H9 (cell line): ENCODE results near the gene APCS. TPM values are rescaled to one million over a fixed set of nuclear protein-coding genes. Genes with fewer than 3 reads are reported as not detected.

Experiments used
- DNase-seq: peaks from one replicate; pipeline ENCODE4 v3.0.0-alpha.2; 2017
- H2AFZ ChIP-seq: one replicate; pipeline ENCODE4 v1.6.1; 2013; ENCODE audit warnings: mild to moderate bottlenecking, low read length, control low read depth, moderate library complexity
- H2AK5ac ChIP-seq: 2 replicates; pipeline ENCODE4 v1.6.1; 2013; ENCODE audit warnings: low read length, control low read depth, mixed read lengths; ENCODE audit not compliant: insufficient read length
- H2BK120ac ChIP-seq: one replicate; pipeline ENCODE4 v1.6.1; 2013; ENCODE audit warnings: low read depth, mild to moderate bottlenecking, low read length, control low read depth, inconsistent platforms; ENCODE audit not compliant: poor library complexity, severe bottlenecking
- H2BK12ac ChIP-seq: 2 replicates; pipeline ENCODE4 v1.6.1; 2013; ENCODE audit warnings: low read length, control low read depth, mixed read lengths, low read depth; ENCODE audit not compliant: insufficient read length
- H2BK15ac ChIP-seq: 2 replicates; pipeline ENCODE4 v1.6.1; 2013; ENCODE audit warnings: low read depth, low read length, control low read depth
- H2BK20ac ChIP-seq: one replicate; pipeline ENCODE4 v1.6.1; 2013; ENCODE audit warnings: low read depth, mild to moderate bottlenecking, low read length, control low read depth, inconsistent platforms; ENCODE audit not compliant: poor library complexity, severe bottlenecking
- H2BK5ac ChIP-seq: 2 replicates; pipeline ENCODE4 v1.6.1; 2013; ENCODE audit warnings: low read length, control low read depth, mixed read lengths; ENCODE audit not compliant: insufficient read length
- H3K14ac ChIP-seq: 2 replicates; pipeline ENCODE4 v1.6.1; 2013; ENCODE audit warnings: low read length, control low read depth; ENCODE audit not compliant: insufficient read depth
- H3K18ac ChIP-seq: 2 replicates; pipeline ENCODE4 v1.6.1; 2013; ENCODE audit warnings: low read depth, mild to moderate bottlenecking, mixed read lengths, low read length, control low read depth; ENCODE audit not compliant: insufficient read length
- H3K23ac ChIP-seq: 2 replicates; pipeline ENCODE4 v1.6.1; 2013; ENCODE audit warnings: low read length, control low read depth, mixed read lengths, low read depth; ENCODE audit not compliant: insufficient read length
- H3K23me2 ChIP-seq: 2 replicates; pipeline ENCODE4 v1.6.1; 2013; ENCODE audit warnings: low read depth, mild to moderate bottlenecking, mixed read lengths, low read length, control low read depth; ENCODE audit not compliant: insufficient read length, poor library complexity, severe bottlenecking
- H3K27ac ChIP-seq: 2 replicates; pipeline ENCODE4 v1.5.1; 2013; ENCODE audit warnings: low read length, control low read depth, mixed read lengths, low read depth; ENCODE audit not compliant: insufficient read length
- H3K27me3 ChIP-seq: 2 replicates; pipeline ENCODE4 v1.6.1; 2013; ENCODE audit warnings: low read length, control low read depth, inconsistent platforms; ENCODE audit not compliant: insufficient read depth
- H3K4ac ChIP-seq: 2 replicates; pipeline ENCODE4 v1.6.1; 2013; ENCODE audit warnings: low read depth, mild to moderate bottlenecking, control low read depth, inconsistent platforms, low read length, moderate library complexity
- H3K4me1 ChIP-seq: 2 replicates; pipeline ENCODE4 v1.6.1; 2013; ENCODE audit warnings: low read length, control low read depth, inconsistent platforms; ENCODE audit not compliant: insufficient read depth
- H3K4me2 ChIP-seq: 2 replicates; pipeline ENCODE4 v1.6.1; 2013; ENCODE audit warnings: low read length, control low read depth, mixed read lengths; ENCODE audit not compliant: insufficient read length, insufficient read depth
- H3K56ac ChIP-seq: 2 replicates; pipeline ENCODE4 v1.6.1; 2013; ENCODE audit warnings: low read depth, mild to moderate bottlenecking, mixed read lengths, low read length, control low read depth; ENCODE audit not compliant: insufficient read length
- H3K79me1 ChIP-seq: 2 replicates; pipeline ENCODE4 v1.6.1; 2013; ENCODE audit warnings: low read depth, mild to moderate bottlenecking, moderate library complexity, low read length, control low read depth, inconsistent platforms; ENCODE audit not compliant: insufficient read depth, poor library complexity, severe bottlenecking
- H3K79me2 ChIP-seq: 2 replicates; pipeline ENCODE4 v1.6.1; 2013; ENCODE audit warnings: low read length, control low read depth, inconsistent platforms; ENCODE audit not compliant: insufficient read depth
- H3K9ac ChIP-seq: 2 replicates; pipeline ENCODE4 v1.6.1; 2013; ENCODE audit warnings: low read length, control low read depth, mixed read lengths; ENCODE audit not compliant: insufficient read length; ENCODE audit errors: extremely low read depth
- H3K9me3 ChIP-seq: one replicate; pipeline ENCODE4 v1.6.1; 2013; ENCODE audit warnings: low read depth, low read length, inconsistent platforms; ENCODE audit not compliant: control insufficient read depth
- H3T11ph ChIP-seq: one replicate; pipeline ENCODE4 v1.6.1; 2013; ENCODE audit warnings: mild to moderate bottlenecking, low read length, control low read depth, inconsistent platforms
- H4K20me1 ChIP-seq: one replicate; pipeline ENCODE4 v1.6.1; 2013; ENCODE audit not compliant: control insufficient read depth, insufficient read length, insufficient read depth
- H4K5ac ChIP-seq: 2 replicates; pipeline ENCODE4 v1.6.1; 2013; ENCODE audit warnings: low read depth, mild to moderate bottlenecking, mixed read lengths, low read length, control low read depth; ENCODE audit not compliant: insufficient read length
- H4K8ac ChIP-seq: replicated peaks from 2 replicates; pipeline ENCODE4 v1.6.1; 2013; ENCODE audit warnings: low read length, control low read depth, mixed read lengths, low read depth; ENCODE audit not compliant: insufficient read length
- H4K91ac ChIP-seq: 2 replicates; pipeline ENCODE4 v1.6.1; 2013; ENCODE audit warnings: low read depth, mild to moderate bottlenecking, moderate library complexity, mixed read lengths, low read length, control low read depth; ENCODE audit not compliant: insufficient read length
- H3K27ac Mint-ChIP-seq, 3 experiments: 2 replicates in 2 of 3; 3 replicates in 1 of 3; pipeline ENCODE4 v1.8.0; 2020 to 2021; ENCODE audit warnings: mixed read lengths in 3 of 3, mild to moderate bottlenecking in 1 of 3, moderate library complexity in 1 of 3
- H3K27me3 Mint-ChIP-seq: 2 replicates; pipeline ENCODE4 v1.8.0; 2021; ENCODE audit warnings: low read depth, mild to moderate bottlenecking, moderate library complexity, mixed read lengths
- H3K36me3 Mint-ChIP-seq, 3 experiments: 2 replicates in 2 of 3; 3 replicates in 1 of 3; pipeline ENCODE4 v1.8.0; 2020 to 2021; ENCODE audit warnings: low read depth in 3 of 3, mixed read lengths in 3 of 3; ENCODE audit not compliant: insufficient read depth in 1 of 3
- H3K4me1 Mint-ChIP-seq, 2 experiments: 2 replicates each; pipeline ENCODE4 v1.8.0; 2020; ENCODE audit warnings: mixed read lengths in 2 of 2
- H3K4me3 Mint-ChIP-seq, 2 experiments: 2 replicates in 1 of 2; 3 replicates in 1 of 2; pipeline ENCODE4 v1.8.0; 2020 to 2021; ENCODE audit warnings: mild to moderate bottlenecking in 2 of 2, mixed read lengths in 2 of 2, moderate library complexity in 1 of 2
- H3K9me3 Mint-ChIP-seq, 2 experiments: 2 replicates in 1 of 2; 3 replicates in 1 of 2; pipeline ENCODE4 v1.8.0; 2020; ENCODE audit warnings: mild to moderate bottlenecking in 2 of 2, mixed read lengths in 2 of 2, moderate library complexity in 1 of 2
- WGBS: extraction: QIAGEN DNeasy Blood & Tissue Kit; methylation state at CpG from one replicate; pipeline ENCODE4 v1.1.7; 2013; ENCODE audit warnings: missing lambda C conversion rate, low lambda C conversion rate, mixed read lengths; ENCODE audit not compliant: insufficient read length; ENCODE audit errors: extremely low coverage; 5-methylcytosine and 5-hydroxymethylcytosine counted together
- total RNA-seq: library from RNA; stranded (reverse); gene quantifications from 2 replicates; pipeline ENCODE4 v1.2.1, GENCODE V29; 2021
- TF ChIP-seq, protein P1 (sequence below): fragments of 200-600 bp; sonication (generic); conservative IDR thresholded peaks from 3 replicates; pipeline ENCODE4 v1.8.0; 2021; ENCODE audit warnings: antibody characterized with exemption, mild to moderate bottlenecking

The APCS gene
- total RNA-seq, 1 experiment from 2014 or later: not detected

DNA sequence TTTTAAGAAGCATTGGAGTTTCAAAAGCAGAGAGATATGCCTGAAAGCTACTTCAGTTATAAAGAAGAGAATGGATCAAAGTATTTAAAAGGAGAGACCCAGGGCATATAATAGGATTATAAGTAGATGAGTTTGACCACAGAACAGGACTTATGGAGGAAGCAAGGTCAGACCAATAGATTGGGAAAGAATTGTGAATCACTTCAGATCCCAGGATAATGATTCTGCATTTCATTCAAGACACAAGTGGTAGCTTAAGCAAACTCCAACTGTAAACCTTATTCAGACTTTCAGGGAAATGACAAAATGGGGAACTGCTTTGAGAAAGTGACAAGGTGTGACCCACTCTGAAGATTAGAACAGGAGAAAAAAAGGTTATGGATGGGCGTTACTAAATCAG is 32.9 kb upstream of the APCS start:
- Histone ChIP-seq H3K79me1 (no peaks in the 10 kb centered on the region), H4K91ac (no peak overlapping the region), H3K27ac (no peak overlapping the region), H3K9me3 (no peaks in the 10 kb centered on the region), H2BK20ac (no peak overlapping the region), H2BK12ac (no peak overlapping the region), H3K4ac (no peak overlapping the region), H3K14ac (no peak overlapping the region), H3K27me3 (no peaks in the 10 kb centered on the region), H2BK5ac (no peak overlapping the region), H3K23ac (no peak overlapping the region), H3K79me2 (no peaks in the 10 kb centered on the region), H3T11ph (no peak overlapping the region), H2AFZ (no peak overlapping the region), H3K23me2 (no peaks in the 10 kb centered on the region), H2BK120ac (no peak overlapping the region), H4K5ac (no peak overlapping the region), H3K4me2 (no peak overlapping the region), H3K56ac (no peak overlapping the region), H2AK5ac (no peak overlapping the region), H2BK15ac (no peak overlapping the region), H3K4me1 (peaks cover 4% of the 10 kb centered on the region; the same call in 1 of the 2 replicates), H3K9ac (no peak overlapping the region), H4K8ac (no peak overlapping the region), H3K18ac (no peak overlapping the region), H4K20me1 (no peaks in the 10 kb centered on the region)
- Mint-ChIP-seq H3K4me3 (no peak overlapping the region), H3K4me1 (no peaks in the 10 kb centered on the region), H3K27me3 (no peaks in the 10 kb centered on the region), H3K9me3 (peaks cover 0 to 79% of the 10 kb centered on the region in 2 experiments; a peak in 2 of 5 replicates), H3K27ac (no peak overlapping the region), H3K36me3 (peaks cover 0 to 29% (median 0%) of the 10 kb centered on the region in 3 experiments; a peak in 2 of 7 replicates)
- DNase-seq: no peak
- WGBS: no CpG with 5 or more reads among the region's 1 CpG
- TF ChIP-seq, protein P1, sequence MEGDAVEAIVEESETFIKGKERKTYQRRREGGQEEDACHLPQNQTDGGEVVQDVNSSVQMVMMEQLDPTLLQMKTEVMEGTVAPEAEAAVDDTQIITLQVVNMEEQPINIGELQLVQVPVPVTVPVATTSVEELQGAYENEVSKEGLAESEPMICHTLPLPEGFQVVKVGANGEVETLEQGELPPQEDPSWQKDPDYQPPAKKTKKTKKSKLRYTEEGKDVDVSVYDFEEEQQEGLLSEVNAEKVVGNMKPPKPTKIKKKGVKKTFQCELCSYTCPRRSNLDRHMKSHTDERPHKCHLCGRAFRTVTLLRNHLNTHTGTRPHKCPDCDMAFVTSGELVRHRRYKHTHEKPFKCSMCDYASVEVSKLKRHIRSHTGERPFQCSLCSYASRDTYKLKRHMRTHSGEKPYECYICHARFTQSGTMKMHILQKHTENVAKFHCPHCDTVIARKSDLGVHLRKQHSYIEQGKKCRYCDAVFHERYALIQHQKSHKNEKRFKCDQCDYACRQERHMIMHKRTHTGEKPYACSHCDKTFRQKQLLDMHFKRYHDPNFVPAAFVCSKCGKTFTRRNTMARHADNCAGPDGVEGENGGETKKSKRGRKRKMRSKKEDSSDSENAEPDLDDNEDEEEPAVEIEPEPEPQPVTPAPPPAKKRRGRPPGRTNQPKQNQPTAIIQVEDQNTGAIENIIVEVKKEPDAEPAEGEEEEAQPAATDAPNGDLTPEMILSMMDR: no peak
